Breast epithelium (tissue), 3 donors: ENCODE measurements around the gene NKRF.

Experiments
- POLR2A ChIP-seq: fragments of 450-650 bp; IDR thresholded peaks from one replicate; pipeline ENCODE4 v1.6.1; 2016; ENCODE audit warnings: antibody characterized with exemption, mild to moderate bottlenecking, moderate library complexity
- TF ChIP-seq, protein P1 (sequence below), 3 donors: fragments of 450-650 bp; IDR thresholded peaks; one replicate each; pipeline ENCODE4 v1.5.1; 2016 to 2017; ENCODE audit warnings: antibody characterized with exemption in 3 of 3, mild to moderate bottlenecking in 3 of 3, moderate library complexity in 3 of 3

DNA sequence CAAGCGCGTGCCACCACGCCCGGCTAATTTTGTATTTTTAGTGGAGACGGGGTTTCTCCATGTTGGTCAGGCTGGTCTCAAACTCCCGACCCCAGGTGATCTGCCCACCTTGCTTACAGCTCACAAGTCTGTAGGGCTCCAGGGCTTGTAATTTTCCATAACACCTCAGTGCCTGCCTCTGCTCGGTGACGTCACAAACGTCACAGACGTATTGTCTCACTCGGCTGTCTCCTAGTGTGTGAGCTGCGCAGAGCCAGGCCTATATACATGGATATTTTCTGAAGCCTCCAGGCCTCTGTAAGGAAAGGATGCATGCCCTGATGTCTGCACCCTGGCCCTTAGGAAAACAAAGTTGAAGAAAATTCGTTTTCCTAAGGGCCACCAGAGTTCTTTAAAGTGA is 8.6 kb upstream of the NKRF start:
- TF ChIP-seq, protein P1, sequence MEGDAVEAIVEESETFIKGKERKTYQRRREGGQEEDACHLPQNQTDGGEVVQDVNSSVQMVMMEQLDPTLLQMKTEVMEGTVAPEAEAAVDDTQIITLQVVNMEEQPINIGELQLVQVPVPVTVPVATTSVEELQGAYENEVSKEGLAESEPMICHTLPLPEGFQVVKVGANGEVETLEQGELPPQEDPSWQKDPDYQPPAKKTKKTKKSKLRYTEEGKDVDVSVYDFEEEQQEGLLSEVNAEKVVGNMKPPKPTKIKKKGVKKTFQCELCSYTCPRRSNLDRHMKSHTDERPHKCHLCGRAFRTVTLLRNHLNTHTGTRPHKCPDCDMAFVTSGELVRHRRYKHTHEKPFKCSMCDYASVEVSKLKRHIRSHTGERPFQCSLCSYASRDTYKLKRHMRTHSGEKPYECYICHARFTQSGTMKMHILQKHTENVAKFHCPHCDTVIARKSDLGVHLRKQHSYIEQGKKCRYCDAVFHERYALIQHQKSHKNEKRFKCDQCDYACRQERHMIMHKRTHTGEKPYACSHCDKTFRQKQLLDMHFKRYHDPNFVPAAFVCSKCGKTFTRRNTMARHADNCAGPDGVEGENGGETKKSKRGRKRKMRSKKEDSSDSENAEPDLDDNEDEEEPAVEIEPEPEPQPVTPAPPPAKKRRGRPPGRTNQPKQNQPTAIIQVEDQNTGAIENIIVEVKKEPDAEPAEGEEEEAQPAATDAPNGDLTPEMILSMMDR (IDR thresholded peaks at IDR 0.05), result no peak
- no peak for TF ChIP-seq POLR2A
